Pons (tissue), 1 donor: ENCODE results near the gene PCSK5.

Experiments used
- DNase-seq: peaks from one replicate; pipeline ENCODE4 v3.0.0-alpha.2; 2016; ENCODE audit warnings: low spot score

Gene PCSK5

DNA sequence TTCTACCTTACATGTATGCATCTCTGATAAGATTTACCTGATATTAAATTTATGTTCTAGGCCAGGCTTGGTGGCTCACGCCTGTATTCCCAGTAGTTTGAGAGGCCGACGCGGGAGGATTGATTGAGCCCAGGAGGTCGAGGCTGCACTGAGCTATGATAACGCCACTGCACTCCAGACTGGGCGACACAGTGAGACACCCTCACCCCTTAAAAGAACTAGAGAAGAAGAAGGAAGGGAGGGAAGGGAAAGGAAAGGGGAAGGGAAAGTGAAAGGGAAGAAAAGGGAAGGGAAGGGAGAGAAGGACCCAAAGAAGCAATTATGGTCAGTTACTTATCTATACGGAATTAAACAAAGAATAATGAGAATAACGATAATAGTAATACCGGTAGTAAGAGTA, 504.9 kb downstream of the PCSK5 start:
- peak; percentile 31 for DNase-seq

DNA sequence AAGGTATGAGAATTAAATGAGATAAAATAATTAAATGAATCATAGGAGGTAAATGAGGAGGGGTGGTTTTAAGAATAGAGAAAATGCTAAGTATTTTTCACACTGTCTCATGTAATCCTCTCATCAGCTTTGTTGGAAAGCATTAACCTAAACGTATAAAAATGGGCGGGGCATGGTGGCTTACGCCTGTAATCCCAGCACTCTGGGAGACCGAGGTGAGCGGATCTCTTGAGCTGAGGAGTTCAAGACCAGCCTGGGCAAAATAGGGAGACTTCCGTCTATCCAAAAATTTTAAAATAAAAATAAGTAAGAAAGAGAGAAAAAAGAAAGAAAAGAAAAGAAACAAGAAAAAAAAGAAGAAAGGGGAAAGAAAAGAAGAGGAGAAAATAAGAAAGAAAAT, 505.7 kb downstream of the PCSK5 start:
- no peak for DNase-seq

DNA sequence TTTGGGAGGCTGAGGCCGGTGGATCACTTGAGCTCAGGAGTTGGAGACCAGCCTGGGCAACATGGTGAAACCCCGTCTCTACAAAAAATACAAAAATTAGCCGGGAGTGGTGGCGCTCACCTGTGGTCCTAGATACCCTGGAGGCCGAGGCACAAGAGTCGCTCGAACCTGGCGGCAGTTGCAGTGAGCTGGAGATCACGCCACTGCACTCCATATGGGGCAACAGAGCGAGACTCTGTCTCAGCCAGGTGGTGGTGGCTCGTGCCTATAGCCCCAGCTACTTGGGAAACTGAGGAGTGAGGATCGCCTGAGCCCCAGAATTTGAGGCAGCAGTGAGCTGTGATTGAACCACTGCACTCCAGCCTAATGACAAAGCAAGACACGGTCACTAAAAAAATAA, 506.1 kb downstream of the PCSK5 start:
- DNase-seq, result no peak

DNA sequence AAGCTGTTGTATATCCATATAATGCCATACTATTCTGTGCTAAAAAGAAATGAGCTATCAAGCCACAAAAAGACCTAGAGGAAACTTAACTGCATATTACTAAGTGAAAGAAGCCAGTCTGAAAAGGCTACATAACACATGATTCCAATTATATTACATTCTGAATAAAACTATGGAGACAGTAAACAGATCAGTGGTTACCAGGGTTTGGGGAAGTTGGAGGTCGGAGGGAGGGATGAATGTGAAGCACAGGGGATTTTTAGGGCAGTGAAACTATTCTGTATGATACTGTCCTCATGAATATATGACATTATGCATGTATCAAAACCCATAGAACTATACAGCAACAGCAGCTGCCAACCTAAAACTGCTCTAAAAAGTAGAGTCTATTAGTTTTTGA, 509.4 kb downstream of the PCSK5 start:
- no peak for DNase-seq

DNA sequence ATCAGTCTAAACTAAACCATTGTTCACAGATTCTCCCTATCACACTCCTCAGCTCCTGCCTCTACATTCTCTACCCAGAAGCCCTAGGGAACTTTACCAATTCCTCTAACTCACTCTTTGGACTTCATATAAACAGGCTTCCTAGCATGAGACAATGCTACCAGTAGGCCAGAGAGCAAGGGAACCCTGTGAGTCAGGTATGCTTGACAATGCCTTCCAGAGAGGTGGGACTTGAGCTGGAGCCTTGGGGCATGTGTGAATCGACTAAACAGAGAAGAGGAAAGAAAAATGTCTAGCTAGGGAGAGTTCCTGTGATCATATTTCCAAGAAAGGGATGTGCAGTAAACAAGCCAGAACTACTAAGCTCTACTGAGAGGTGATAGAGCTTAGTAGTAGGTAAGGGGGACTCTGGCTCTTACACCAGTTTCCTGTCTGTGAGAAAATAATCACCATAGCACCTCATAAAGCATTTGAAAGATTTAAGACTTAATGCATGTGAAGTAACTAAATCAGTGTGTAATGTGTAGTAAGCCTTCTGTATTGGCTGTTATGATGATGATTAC, 510.1 kb downstream of the PCSK5 start:
- DNase-seq, result no peak

DNA sequence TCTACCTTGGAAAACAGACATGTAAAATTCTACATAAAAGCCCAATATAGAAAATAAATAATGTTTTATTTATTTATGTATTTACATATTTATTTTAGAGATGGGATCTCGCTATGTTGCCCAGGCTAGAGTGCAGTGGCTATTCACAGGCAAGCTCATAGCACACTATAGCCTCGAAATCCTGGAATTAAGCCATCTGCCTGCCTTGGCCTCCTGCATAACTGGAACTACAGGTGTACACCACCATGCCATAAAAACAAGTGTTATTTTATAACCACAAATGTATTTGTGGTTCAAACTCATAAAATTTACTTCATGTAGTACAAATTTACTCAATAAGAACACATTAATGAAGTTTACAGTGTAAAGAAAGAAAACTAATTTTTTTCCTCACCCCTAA, 510.7 kb downstream of the PCSK5 start:
- DNase-seq, result no peak

DNA sequence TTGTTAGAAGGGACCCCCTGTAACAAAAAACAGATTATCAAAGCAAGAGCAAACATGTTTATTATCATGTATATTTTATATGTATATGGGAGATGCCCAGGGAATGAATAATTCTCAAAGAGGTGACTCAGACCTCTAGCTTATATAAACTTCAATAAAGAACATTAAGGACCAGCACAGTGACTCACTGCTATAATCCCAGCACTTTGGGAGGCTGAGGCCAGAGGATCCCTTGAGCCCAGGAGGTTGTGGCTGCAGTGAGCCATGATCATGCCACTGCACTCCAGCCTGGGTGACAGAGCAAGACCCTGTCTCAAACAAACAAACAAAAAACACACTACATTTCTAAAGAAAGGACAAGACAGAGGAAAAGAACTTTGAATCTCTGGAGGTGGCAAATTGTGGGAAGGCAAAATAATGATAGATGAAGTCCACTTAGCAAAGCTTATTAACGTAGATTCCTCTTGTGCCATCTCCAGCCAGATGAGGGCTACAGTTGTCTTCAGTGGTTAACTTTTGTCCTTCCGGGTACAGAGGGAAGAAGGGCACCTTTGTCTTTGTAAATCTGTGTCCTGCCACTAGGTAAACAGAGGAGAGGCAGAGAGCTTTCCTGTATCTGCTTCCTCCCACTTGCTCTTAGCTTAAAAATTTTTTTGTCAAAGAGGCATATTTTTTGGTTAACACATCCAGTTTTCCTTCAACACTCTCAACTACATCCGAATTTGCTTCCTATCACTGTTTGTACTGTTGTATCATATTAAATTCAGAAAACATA, 511.3 kb downstream of the PCSK5 start:
- no peak for DNase-seq

DNA sequence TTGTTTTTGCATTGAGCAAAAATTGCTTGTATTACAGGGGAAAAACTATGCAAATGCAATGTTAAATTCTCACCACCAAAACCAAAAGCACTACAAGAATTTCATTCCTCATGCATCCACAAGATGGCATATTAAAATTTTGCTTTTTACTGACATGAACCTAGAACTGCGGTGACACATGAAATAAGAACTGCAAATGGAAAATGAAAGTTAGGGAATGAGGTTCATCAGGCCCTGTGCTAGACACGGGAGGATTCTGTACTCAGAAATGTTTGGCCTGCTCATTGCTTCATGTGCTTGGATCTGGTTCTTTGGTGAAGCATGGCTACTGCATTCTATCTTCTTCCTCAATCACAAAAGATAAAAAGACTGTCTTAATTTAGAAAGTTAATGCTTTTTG, 512.9 kb downstream of the PCSK5 start:
- peak; percentile 46 for DNase-seq

DNA sequence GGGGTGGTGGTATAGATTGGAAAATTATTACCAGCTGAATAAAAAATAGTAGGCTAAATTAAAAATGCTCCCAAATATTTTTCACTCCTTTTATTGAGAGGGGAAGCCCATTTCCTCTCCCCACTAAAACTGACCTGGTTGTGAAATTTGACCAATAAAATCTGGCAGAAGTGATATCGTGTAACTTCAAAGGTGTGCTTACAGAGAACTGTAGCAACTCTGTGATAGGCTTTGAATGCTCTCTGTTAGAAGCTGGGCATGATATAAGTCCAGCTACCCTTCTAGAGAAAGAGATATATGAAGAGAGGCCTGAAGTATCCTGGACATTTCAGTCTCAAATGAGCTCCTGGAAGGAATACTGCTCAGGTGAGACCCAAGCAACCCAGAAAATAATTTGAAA, 513.9 kb downstream of the PCSK5 start:
- no peak for DNase-seq

DNA sequence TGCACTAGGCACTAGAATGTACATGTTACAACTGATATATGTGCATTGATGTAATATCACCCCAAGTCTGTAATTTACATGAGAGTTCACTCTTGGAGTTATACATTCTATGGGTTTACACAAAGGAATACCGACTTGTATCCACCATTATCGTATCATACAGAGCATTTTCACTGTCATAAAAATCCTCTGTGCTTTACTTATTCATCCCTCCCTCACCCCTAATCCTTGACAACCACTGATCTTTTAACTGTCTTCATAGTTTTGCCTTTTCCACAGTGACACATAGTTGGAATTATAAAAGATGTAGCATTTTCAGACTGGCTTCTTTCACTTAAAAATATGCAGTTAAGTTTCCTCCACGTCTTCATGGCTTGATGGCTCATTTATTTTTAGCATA, 514.9 kb downstream of the PCSK5 start:
- DNase-seq, result no peak

DNA sequence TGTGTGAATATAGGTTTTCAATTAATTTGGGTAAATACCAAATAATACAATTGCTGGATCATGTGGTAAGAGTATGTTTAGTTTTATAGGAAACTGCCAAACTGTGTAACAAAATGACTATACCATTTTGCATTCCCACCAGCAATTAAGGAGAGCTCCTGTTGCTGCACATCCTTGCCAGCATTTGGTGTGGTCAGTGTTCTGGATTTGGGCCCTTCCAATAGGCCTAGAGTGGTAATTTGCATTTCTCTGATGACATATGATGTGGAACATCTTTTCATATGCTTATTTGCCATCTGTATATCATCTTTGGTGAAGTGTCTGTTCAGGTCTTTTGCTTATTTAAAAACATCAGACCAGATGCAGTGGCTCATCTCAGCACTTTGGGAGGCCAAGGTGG, 515.4 kb downstream of the PCSK5 start:
- no peak for DNase-seq
